Measurements from ENCODE around the gene THG1L.
A peak's percentile ranks its signal among the peaks of the same experiment; 100 is the strongest.
"Not testable (repeated sequence)": the region's sequence is repeated elsewhere in the genome, so short reads cannot be mapped to it uniquely, and the experiment has no call there.

The THG1L gene

GRCh38 chr5:157731272-157732129 lies at the start of gene THG1L:
TSS of gene THG1L (plus strand) at chr5:157731420. CDS start at chr5:157731441, 21 bp downstream.
- DNase-seq (ENCODE audit: low read depth), result peak; percentile 94
- peak within 1 kb of the TSS; percentile 83 for H3K4me3 ChIP-seq (ENCODE audit: low read depth, low read length)
- TF ChIP-seq CTCF (IDR thresholded peaks at IDR 0.05; ENCODE audit: low read depth, low read length, missing control alignments), result no peak

GRCh38 chr5:157682257-157682656 lies 49.0 kb upstream of the THG1L start:
- H3K4me3 ChIP-seq (ENCODE audit: low read depth, low read length), result no peak overlapping the region
- no peak for TF ChIP-seq CTCF (IDR thresholded peaks at IDR 0.05; ENCODE audit: low read depth, low read length, missing control alignments)
- DNase-seq (ENCODE audit: low read depth), result no peak

GRCh38 chr5:157686276-157687197 lies 44.7 kb upstream of the THG1L start:
- DNase-seq (ENCODE audit: low read depth); H3K4me3 ChIP-seq (ENCODE audit: low read depth, low read length): not testable (repeated sequence)

- H3K4me3 ChIP-seq (ENCODE audit: low read depth, low read length), result no peak overlapping the region
- no peak for DNase-seq (ENCODE audit: low read depth)
- no peak for TF ChIP-seq CTCF (IDR thresholded peaks at IDR 0.05; ENCODE audit: low read depth, low read length, missing control alignments)
Measured at GRCh38 chr5:157687198-157687554, 44.0 kb upstream of the THG1L start.

- DNase-seq (ENCODE audit: low read depth), result peak; percentile 19
Measured at GRCh38 chr5:157689942-157690689, 41.1 kb upstream of the THG1L start.

GRCh38 chr5:157690690-157691433 lies 40.4 kb upstream of the THG1L start:
- no peak overlapping the region; the same call in 1 of the 2 replicates for H3K4me3 ChIP-seq (ENCODE audit: low read depth, low read length)
- no peak for DNase-seq (ENCODE audit: low read depth)
- no peak for TF ChIP-seq CTCF (IDR thresholded peaks at IDR 0.05; ENCODE audit: low read depth, low read length, missing control alignments)

More at GRCh38 chr5:157689942-157690689, 41.1 kb upstream of the THG1L start:
- TF ChIP-seq CTCF (IDR thresholded peaks at IDR 0.05; ENCODE audit: low read depth, low read length, missing control alignments), result peak; percentile 66
- no peak overlapping the region for H3K4me3 ChIP-seq (ENCODE audit: low read depth, low read length)

GRCh38 chr5:157693816-157694215 lies 37.4 kb upstream of the THG1L start:
- not testable (repeated sequence) for H3K4me3 ChIP-seq (ENCODE audit: low read depth, low read length); DNase-seq (ENCODE audit: low read depth)

GRCh38 chr5:157696154-157696553 lies 35.1 kb upstream of the THG1L start:
- not testable (repeated sequence) for H3K4me3 ChIP-seq (ENCODE audit: low read depth, low read length); DNase-seq (ENCODE audit: low read depth)

GRCh38 chr5:157698674-157699073 lies 32.5 kb upstream of the THG1L start:
- DNase-seq (ENCODE audit: low read depth); H3K4me3 ChIP-seq (ENCODE audit: low read depth, low read length): not testable (repeated sequence)

All from GM12864 (cell line).